ENCODE measurements around the gene JMJD1C. TPM values are rescaled to one million over a fixed set of nuclear protein-coding genes. Genes with fewer than 3 reads are reported as not detected.
"Not testable (repeated sequence)": the region's sequence is repeated elsewhere in the genome, so short reads cannot be mapped to it uniquely, and the experiment has no call there.

Gene JMJD1C
- polyA plus RNA-seq, 3 donors from 2014 or later, result 13.4 to 37.4 (median 16.0) TPM

GRCh38 chr10:63166742-63167258 is 299.0 kb downstream of the JMJD1C start:
- peak; percentile 27 to 47 (median 41) for DNase-seq

GRCh38 chr10:63165249-63165648 is 300.5 kb downstream of the JMJD1C start:
- DNase-seq, result no peak
- Mint-ChIP-seq H3K4me1 (peaks cover 5 to 7% of the 10 kb centered on the region in 2 donors), H3K27ac (no peak overlapping the region), H3K36me3 (peaks cover 0 to 19% (median 11%) of the 10 kb centered on the region in 3 donors), H3K9me3 (no peaks in the 10 kb centered on the region), H3K27me3 (ENCODE audit: low read depth in 3 of 3) (no peaks in the 10 kb centered on the region), H3K4me3 (no peak overlapping the region)

More at GRCh38 chr10:63166742-63167258, 299.0 kb downstream of the JMJD1C start:
- H3K27ac Mint-ChIP-seq, result peak overlapping the region in 1 of 6 donors; percentile 36
- H3K4me3 Mint-ChIP-seq, result no peak overlapping the region
- H3K4me1 Mint-ChIP-seq, result peaks cover 1 to 2% of the 10 kb centered on the region in 2 donors
- H3K27me3 Mint-ChIP-seq (ENCODE audit: low read depth in 3 of 3), result no peaks in the 10 kb centered on the region
- peaks cover 5 to 19% (median 13%) of the 10 kb centered on the region in 3 donors for H3K36me3 Mint-ChIP-seq
- H3K9me3 Mint-ChIP-seq, result no peaks in the 10 kb centered on the region

GRCh38 chr10:63164166-63164623 is 301.6 kb downstream of the JMJD1C start:
- H3K4me3 Mint-ChIP-seq, result no peak overlapping the region

GRCh38 chr10:63161592-63161991 is 304.2 kb downstream of the JMJD1C start:
- Mint-ChIP-seq H3K4me1 (peaks cover 5 to 14% of the 10 kb centered on the region in 2 donors), H3K36me3 (peaks cover 0 to 4% (median 0%) of the 10 kb centered on the region in 3 donors), H3K9me3 (no peaks in the 10 kb centered on the region), H3K4me3 (no peak overlapping the region), H3K27me3 (ENCODE audit: low read depth in 3 of 3) (peaks cover 0 to 2% (median 0%) of the 10 kb centered on the region in 3 donors), H3K27ac (peak overlapping the region in 4 of 6 donors; percentile 22 to 74 (median 37))
- no peak for DNase-seq

More at GRCh38 chr10:63164166-63164623, 301.6 kb downstream of the JMJD1C start:
- Mint-ChIP-seq H3K4me1 (peaks cover 5 to 7% of the 10 kb centered on the region in 2 donors), H3K36me3 (peaks cover 0 to 14% (median 8%) of the 10 kb centered on the region in 3 donors), H3K9me3 (no peaks in the 10 kb centered on the region), H3K27me3 (ENCODE audit: low read depth in 3 of 3) (no peaks in the 10 kb centered on the region), H3K27ac (no peak overlapping the region)
- no peak for DNase-seq

- DNase-seq, result peak; percentile 47 to 62 (median 62)
- Mint-ChIP-seq H3K4me3 (no peak overlapping the region), H3K27me3 (ENCODE audit: low read depth in 3 of 3) (peaks cover 0 to 3% (median 0%) of the 10 kb centered on the region in 3 donors), H3K4me1 (peaks cover 5 to 15% of the 10 kb centered on the region in 2 donors), H3K9me3 (no peaks in the 10 kb centered on the region), H3K27ac (no peak overlapping the region), H3K36me3 (peaks cover 7 to 18% (median 11%) of the 10 kb centered on the region in 3 donors)
Observed at GRCh38 chr10:63157845-63158624, 307.7 kb downstream of the JMJD1C start.

GRCh38 chr10:63156236-63156635 is 309.5 kb downstream of the JMJD1C start:
- no peak overlapping the region for H3K4me3 Mint-ChIP-seq
- H3K27me3 Mint-ChIP-seq (ENCODE audit: low read depth in 3 of 3), result peaks cover 0 to 3% (median 0%) of the 10 kb centered on the region in 3 donors
- peaks cover 10 to 26% (median 15%) of the 10 kb centered on the region in 3 donors for H3K36me3 Mint-ChIP-seq
- H3K27ac Mint-ChIP-seq, result peak overlapping the region in 1 of 6 donors; percentile 26
- H3K9me3 Mint-ChIP-seq, result no peaks in the 10 kb centered on the region
- H3K4me1 Mint-ChIP-seq, result peaks cover 0 to 8% of the 10 kb centered on the region in 2 donors
- no peak for DNase-seq

GRCh38 chr10:63155388-63156020 is 310.3 kb downstream of the JMJD1C start:
- H3K27me3 Mint-ChIP-seq (ENCODE audit: low read depth in 3 of 3), result peaks cover 0 to 3% (median 0%) of the 10 kb centered on the region in 3 donors
- no peak for DNase-seq
- H3K27ac Mint-ChIP-seq, result no peak overlapping the region
- H3K4me1 Mint-ChIP-seq, result peaks cover 0 to 14% of the 10 kb centered on the region in 2 donors
- H3K36me3 Mint-ChIP-seq, result peaks cover 14 to 30% (median 16%) of the 10 kb centered on the region in 3 donors
- H3K9me3 Mint-ChIP-seq, result no peaks in the 10 kb centered on the region
- no peak overlapping the region for H3K4me3 Mint-ChIP-seq

GRCh38 chr10:63154546-63155387 is 311.0 kb downstream of the JMJD1C start:
- Mint-ChIP-seq H3K4me1 (peaks cover 0 to 16% of the 10 kb centered on the region in 2 donors), H3K27ac (no peak overlapping the region)

GRCh38 chr10:63153868-63154545 is 311.8 kb downstream of the JMJD1C start:
- not testable (repeated sequence) for DNase-seq; H3K27me3 Mint-ChIP-seq (ENCODE audit: low read depth in 3 of 3); H3K4me3 Mint-ChIP-seq; H3K27ac Mint-ChIP-seq; H3K9me3 Mint-ChIP-seq
- Mint-ChIP-seq H3K36me3 (peaks cover 14 to 34% (median 19%) of the 10 kb centered on the region in 3 donors), H3K4me1 (peaks cover 3 to 23% of the 10 kb centered on the region in 2 donors)

More at GRCh38 chr10:63154546-63155387, 311.0 kb downstream of the JMJD1C start:
- H3K36me3 Mint-ChIP-seq, result peaks cover 14 to 30% (median 16%) of the 10 kb centered on the region in 3 donors
- no peaks in the 10 kb centered on the region for H3K9me3 Mint-ChIP-seq
- H3K27me3 Mint-ChIP-seq (ENCODE audit: low read depth in 3 of 3), result peaks cover 0 to 3% (median 0%) of the 10 kb centered on the region in 3 donors
- H3K4me3 Mint-ChIP-seq, result no peak overlapping the region
- no peak for DNase-seq

GRCh38 chr10:63150745-63151144 is 315.0 kb downstream of the JMJD1C start:
- Mint-ChIP-seq H3K9me3 (no peaks in the 10 kb centered on the region), H3K27me3 (ENCODE audit: low read depth in 3 of 3) (no peaks in the 10 kb centered on the region), H3K27ac (peak overlapping the region in 1 of 6 donors; percentile 22), H3K4me1 (peaks cover 17 to 43% of the 10 kb centered on the region in 2 donors), H3K4me3 (no peak overlapping the region), H3K36me3 (peaks cover 14 to 34% (median 25%) of the 10 kb centered on the region in 3 donors)
- DNase-seq, result no peak

GRCh38 chr10:63146503-63146902 is 319.3 kb downstream of the JMJD1C start:
- peaks cover 43 to 82% of the 10 kb centered on the region in 2 donors for H3K4me1 Mint-ChIP-seq
- DNase-seq, result no peak
- H3K9me3 Mint-ChIP-seq, result no peaks in the 10 kb centered on the region
- H3K27ac Mint-ChIP-seq, result peak overlapping the region in 1 of 6 donors; percentile 16
- peaks cover 4 to 13% (median 9%) of the 10 kb centered on the region in 3 donors for H3K36me3 Mint-ChIP-seq
- no peaks in the 10 kb centered on the region for H3K27me3 Mint-ChIP-seq (ENCODE audit: low read depth in 3 of 3)
- H3K4me3 Mint-ChIP-seq, result peak overlapping the region in 1 of 5 donors; percentile 10

- peak overlapping the region in 4 of 6 donors; percentile 17 to 50 (median 30) for H3K27ac Mint-ChIP-seq
- no peaks in the 10 kb centered on the region for H3K27me3 Mint-ChIP-seq (ENCODE audit: low read depth in 3 of 3)
- DNase-seq, result no peak
- H3K36me3 Mint-ChIP-seq, result peaks cover 0 to 9% (median 3%) of the 10 kb centered on the region in 3 donors
- peaks cover 47 to 84% of the 10 kb centered on the region in 2 donors for H3K4me1 Mint-ChIP-seq
- no peaks in the 10 kb centered on the region for H3K9me3 Mint-ChIP-seq
- H3K4me3 Mint-ChIP-seq, result peak overlapping the region in 1 of 5 donors; percentile 32
Observed at GRCh38 chr10:63145782-63146181, 320.0 kb downstream of the JMJD1C start.

All from immature natural killer cell (primary cell).